ENCODE results near the gene RMI2.

Gene RMI2

GRCh38 chr16:11386054-11386680 lies 40.9 kb downstream of the RMI2 start:
- DNase-seq = no peak

- peak; percentile 63 for DNase-seq
Observed at GRCh38 chr16:11386791-11387546, 41.7 kb downstream of the RMI2 start.

- no peak for DNase-seq
Observed at GRCh38 chr16:11389083-11389482, 43.8 kb downstream of the RMI2 start.

- peak; percentile 22 for DNase-seq
Observed at GRCh38 chr16:11389631-11390565, 44.6 kb downstream of the RMI2 start.

GRCh38 chr16:11390573-11391495 lies 45.6 kb downstream of the RMI2 start:
- no peak for DNase-seq

GRCh38 chr16:11391576-11391975 lies 46.3 kb downstream of the RMI2 start:
- no peak for DNase-seq

- DNase-seq = no peak
Observed at GRCh38 chr16:11392041-11392581, 46.9 kb downstream of the RMI2 start.

- DNase-seq = no peak
Observed at GRCh38 chr16:11393366-11393765, 48.1 kb downstream of the RMI2 start.

GRCh38 chr16:11393861-11394592 lies 48.8 kb downstream of the RMI2 start:
- no peak for DNase-seq

GRCh38 chr16:11394593-11394960 lies 49.3 kb downstream of the RMI2 start:
- DNase-seq = no peak

GRCh38 chr16:11395008-11395948 lies 50.0 kb downstream of the RMI2 start:
- no peak for DNase-seq

GRCh38 chr16:11395949-11396240 lies 50.6 kb downstream of the RMI2 start:
- DNase-seq = no peak

- peak; percentile 69 for DNase-seq
Observed at GRCh38 chr16:11396241-11397048, 51.2 kb downstream of the RMI2 start.

GRCh38 chr16:11398136-11398535 lies 52.9 kb downstream of the RMI2 start:
- DNase-seq = no peak

- no peak for DNase-seq
Observed at GRCh38 chr16:11398851-11399250, 53.6 kb downstream of the RMI2 start.

- DNase-seq = no peak
Observed at GRCh38 chr16:11399261-11399831, 54.1 kb downstream of the RMI2 start.

- DNase-seq = no peak
Observed at GRCh38 chr16:11400076-11400475, 54.8 kb downstream of the RMI2 start.

Data from hematopoietic multipotent progenitor cell treated with erythropoietin and hydrocortisone succinate and interleukin-3 and kit ligand, for 4 days (in vitro differentiated cells).